Cardiac fibroblast (primary cell): ENCODE data around the gene FBXO3.

Experiments
- DNase-seq, 2 donors: peaks; one replicate each; pipeline versions ENCODE4 v3.0.0 to v3.0.0-alpha.2; 2010; ENCODE audit warnings: low read depth in 2 of 2
- H3K4me3 ChIP-seq, 2 donors: replicated peaks in 1 of 2; 1 replicate in 1 of 2; 2 replicates in 1 of 2; pipeline ENCODE4 v1.5.1; 2011; ENCODE audit warnings: low read depth in 2 of 2, low read length in 2 of 2, mild to moderate bottlenecking in 2 of 2, moderate library complexity in 1 of 2
- TF ChIP-seq, protein P1 (sequence below): IDR thresholded peaks from one replicate; pipeline ENCODE4 v1.5.1; 2011; ENCODE audit warnings: low read depth, mild to moderate bottlenecking, low read length, inconsistent platforms

Gene FBXO3

DNA sequence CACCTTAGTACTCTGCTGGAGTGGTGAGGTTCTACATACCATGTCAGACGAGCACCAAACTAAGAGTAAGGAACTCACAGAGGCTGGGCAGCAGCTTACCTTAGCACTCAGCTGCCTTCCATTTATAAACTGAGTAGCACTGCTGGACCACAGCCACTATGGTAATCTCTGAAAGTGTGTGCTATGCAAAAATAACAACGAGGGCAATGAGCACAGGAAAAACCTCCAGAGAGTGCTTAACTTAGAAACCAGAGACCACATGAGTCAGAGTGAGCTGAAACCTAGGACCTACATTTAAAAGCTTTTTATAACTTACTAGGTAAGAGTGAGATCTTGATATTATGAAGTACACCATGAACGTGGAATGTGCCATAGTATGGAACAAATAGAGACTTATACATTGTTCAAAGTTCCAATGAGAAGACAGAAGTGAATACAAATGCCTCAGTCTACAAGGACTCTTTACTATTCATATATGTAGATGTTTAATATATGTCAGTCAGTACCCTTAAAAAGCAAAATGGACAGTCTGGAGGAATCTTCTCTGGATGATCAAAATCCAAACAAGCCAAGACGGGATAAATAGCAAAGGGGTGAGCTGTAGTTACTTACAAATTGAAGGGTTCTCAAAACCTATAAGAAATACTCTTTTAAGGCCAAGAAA is 20.9 kb downstream of the FBXO3 start:
- TF ChIP-seq, protein P1, sequence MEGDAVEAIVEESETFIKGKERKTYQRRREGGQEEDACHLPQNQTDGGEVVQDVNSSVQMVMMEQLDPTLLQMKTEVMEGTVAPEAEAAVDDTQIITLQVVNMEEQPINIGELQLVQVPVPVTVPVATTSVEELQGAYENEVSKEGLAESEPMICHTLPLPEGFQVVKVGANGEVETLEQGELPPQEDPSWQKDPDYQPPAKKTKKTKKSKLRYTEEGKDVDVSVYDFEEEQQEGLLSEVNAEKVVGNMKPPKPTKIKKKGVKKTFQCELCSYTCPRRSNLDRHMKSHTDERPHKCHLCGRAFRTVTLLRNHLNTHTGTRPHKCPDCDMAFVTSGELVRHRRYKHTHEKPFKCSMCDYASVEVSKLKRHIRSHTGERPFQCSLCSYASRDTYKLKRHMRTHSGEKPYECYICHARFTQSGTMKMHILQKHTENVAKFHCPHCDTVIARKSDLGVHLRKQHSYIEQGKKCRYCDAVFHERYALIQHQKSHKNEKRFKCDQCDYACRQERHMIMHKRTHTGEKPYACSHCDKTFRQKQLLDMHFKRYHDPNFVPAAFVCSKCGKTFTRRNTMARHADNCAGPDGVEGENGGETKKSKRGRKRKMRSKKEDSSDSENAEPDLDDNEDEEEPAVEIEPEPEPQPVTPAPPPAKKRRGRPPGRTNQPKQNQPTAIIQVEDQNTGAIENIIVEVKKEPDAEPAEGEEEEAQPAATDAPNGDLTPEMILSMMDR, result no peak
- no peak overlapping the region for H3K4me3 ChIP-seq
- DNase-seq, result peak; percentile 64 to 71

- H3K4me3 ChIP-seq, result no peak overlapping the region
- DNase-seq, result no peak
- TF ChIP-seq, protein P1, result no peak
Measured at GRCh38 chr11:33751878-33752277, 22.4 kb downstream of the FBXO3 start.

GRCh38 chr11:33747979-33748378 is 26.3 kb downstream of the FBXO3 start:
- peak; percentile 42 to 71 for DNase-seq
- TF ChIP-seq, protein P1, result no peak
- H3K4me3 ChIP-seq, result no peak overlapping the region

- H3K4me3 ChIP-seq, result no peak overlapping the region
- DNase-seq, result no peak
- TF ChIP-seq, protein P1, result no peak
Measured at GRCh38 chr11:33743291-33743690, 31.0 kb downstream of the FBXO3 start.

DNA sequence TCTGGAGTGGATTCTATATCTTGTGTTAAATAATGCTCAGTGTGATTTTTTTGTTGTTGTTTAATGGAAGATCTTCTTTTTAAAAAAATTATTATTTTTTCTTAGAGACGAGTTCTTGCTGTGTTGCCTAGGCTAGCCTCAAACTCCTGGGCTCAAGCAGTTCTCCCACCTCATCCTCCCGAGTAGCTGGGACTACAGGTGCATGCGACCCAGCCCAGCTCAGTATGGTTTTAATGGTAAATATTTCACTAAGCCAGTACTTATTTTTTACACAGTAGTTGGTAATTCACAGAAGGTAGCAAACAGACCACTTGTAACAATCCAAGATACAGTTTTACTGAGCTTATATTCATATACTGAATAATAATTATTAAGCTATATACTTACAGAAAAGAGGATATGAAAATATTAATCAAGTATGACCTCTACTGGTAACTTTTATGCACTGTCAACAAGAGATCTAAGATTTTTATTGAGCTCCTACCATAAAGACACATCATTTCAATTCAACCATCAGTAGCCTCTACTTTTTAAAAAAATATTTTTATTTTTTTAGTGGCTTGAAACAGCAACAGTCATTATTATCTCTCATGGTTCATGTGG is 32.0 kb downstream of the FBXO3 start:
- TF ChIP-seq, protein P1, result peak; percentile 46
- peak; percentile 61 to 65 for DNase-seq
- no peak overlapping the region for H3K4me3 ChIP-seq

DNA sequence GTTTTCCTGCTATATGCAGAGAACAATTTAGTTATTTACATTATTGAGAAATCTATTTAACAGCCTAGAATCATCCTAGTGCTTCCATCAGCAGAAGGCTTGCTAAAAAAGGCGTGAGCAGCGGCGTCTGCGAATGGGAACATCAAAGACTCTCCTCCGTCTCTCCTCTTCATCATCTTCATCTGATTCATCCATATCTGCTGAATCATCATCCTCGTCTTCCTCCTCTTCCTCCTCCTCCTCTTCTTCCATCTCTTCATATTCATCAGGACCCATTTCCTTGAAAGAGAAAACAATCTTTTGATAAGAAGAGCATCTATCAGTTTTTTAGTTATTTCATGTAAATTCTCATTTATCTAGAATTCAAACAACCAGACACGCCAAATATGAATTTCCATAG is 32.5 kb downstream of the FBXO3 start:
- H3K4me3 ChIP-seq, result no peak overlapping the region
- TF ChIP-seq, protein P1, result no peak
- no peak for DNase-seq

DNA sequence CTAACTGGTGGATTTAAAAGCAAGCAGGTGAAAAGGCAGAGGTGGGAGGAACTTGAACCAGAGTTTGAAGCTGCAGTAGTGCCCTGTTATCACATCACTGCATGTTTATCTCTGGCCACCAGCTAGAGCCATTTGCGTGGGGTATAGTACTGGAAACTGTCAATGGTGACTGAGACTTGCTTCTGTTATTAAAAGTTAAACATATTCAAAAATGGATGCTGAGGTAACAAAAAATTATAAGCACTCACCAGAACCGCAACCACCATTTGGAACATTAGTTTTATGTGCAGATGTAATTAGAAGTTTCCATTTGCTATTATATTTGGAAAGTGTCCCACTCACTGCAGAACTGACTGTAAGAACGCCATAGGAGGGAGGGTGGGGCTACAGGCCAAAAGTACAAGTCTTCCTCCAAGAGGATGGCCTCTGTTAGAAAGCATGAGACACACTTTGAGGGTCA is 36.9 kb downstream of the FBXO3 start:
- DNase-seq, result peak; percentile 42 to 45
- TF ChIP-seq, protein P1, result no peak
- peak overlapping the region in 1 of 2 donors; percentile 86 for H3K4me3 ChIP-seq
